Liver (tissue), 9 donors: ENCODE data around the gene LINC01488. TPM values are rescaled to one million over a fixed set of nuclear protein-coding genes. Genes with fewer than 3 reads are reported as not detected.

Experiments used
- DNase-seq: peaks from one replicate; pipeline ENCODE4 v3.0.0-alpha.2; 2017; ENCODE audit warnings: low spot score
- H3K27ac ChIP-seq, 2 donors: one replicate each; pipeline ENCODE4 v1.7.0; 2013; ENCODE audit warnings: inconsistent platforms in 2 of 2, low read length in 2 of 2, control low read depth in 1 of 2, low read depth in 1 of 2, mild to moderate bottlenecking in 1 of 2
- H3K27me3 ChIP-seq, 4 donors: one replicate each; pipeline versions ENCODE4 v1.6.1 to v1.7.0; 2013; ENCODE audit warnings: low read length in 3 of 4, inconsistent platforms in 1 of 4, mild to moderate bottlenecking in 1 of 4, moderate library complexity in 1 of 4; ENCODE audit not compliant: control insufficient read depth in 4 of 4, insufficient read depth in 4 of 4
- H3K36me3 ChIP-seq, 4 donors: one replicate each; pipeline versions ENCODE4 v1.6.1 to v1.7.0; 2013; ENCODE audit warnings: low read length in 3 of 4, mild to moderate bottlenecking in 3 of 4, low read depth in 1 of 4, moderate library complexity in 1 of 4; ENCODE audit not compliant: control insufficient read depth in 4 of 4, insufficient read depth in 3 of 4
- H3K4me1 ChIP-seq, 4 donors: one replicate each; pipeline versions ENCODE4 v1.6.1 to v1.7.0; 2013; ENCODE audit warnings: low read length in 3 of 4, mild to moderate bottlenecking in 3 of 4, moderate library complexity in 1 of 4; ENCODE audit not compliant: control insufficient read depth in 4 of 4, insufficient read depth in 4 of 4
- H3K4me3 ChIP-seq, 3 donors: one replicate each; pipeline versions ENCODE4 v1.6.1 to v1.7.0; 2013; ENCODE audit warnings: low read length in 3 of 3, control low read depth in 1 of 3, low read depth in 1 of 3, mild to moderate bottlenecking in 1 of 3
- H3K9ac ChIP-seq, 2 donors: one replicate each; pipeline ENCODE4 v1.7.0; 2013; ENCODE audit warnings: low read length in 2 of 2, mild to moderate bottlenecking in 2 of 2, moderate library complexity in 2 of 2, control low read depth in 1 of 2, low read depth in 1 of 2
- H3K9me3 ChIP-seq, 4 donors: one replicate each; pipeline versions ENCODE4 v1.6.1 to v1.7.0; 2013; ENCODE audit warnings: low read length in 3 of 4; ENCODE audit not compliant: control insufficient read depth in 4 of 4
- ATF3 ChIP-seq: IDR thresholded peaks from 2 replicates; pipeline ENCODE4 v1.6.1; 2016; ENCODE audit warnings: antibody characterized with exemption
- CTCF ChIP-seq: fragments of 150-350 bp; IDR thresholded peaks from 2 replicates; pipeline ENCODE4 v1.5.1; 2017; ENCODE audit warnings: improper control_type of control experiment, low read depth, low read length; ENCODE audit not compliant: missing input control
- EGR1 ChIP-seq, 2 donors: IDR thresholded peaks; 2 replicates each; pipeline ENCODE4 v1.6.1; 2016 to 2018; ENCODE audit warnings: antibody characterized with exemption in 2 of 2, low read depth in 2 of 2
- FOXA1 ChIP-seq: IDR thresholded peaks from 2 replicates; pipeline ENCODE4 v1.6.1; 2016; ENCODE audit warnings: antibody characterized with exemption
- FOXA2 ChIP-seq: IDR thresholded peaks from 2 replicates; pipeline ENCODE4 v1.6.1; 2016; ENCODE audit warnings: antibody characterized with exemption
- GABPA ChIP-seq, 2 donors: IDR thresholded peaks in 1 of 2; conservative IDR thresholded peaks in 1 of 2; 2 replicates each; pipeline ENCODE4 v1.6.1; 2016; ENCODE audit warnings: antibody characterized with exemption in 2 of 2, mild to moderate bottlenecking in 1 of 2, moderate library complexity in 1 of 2
- HNF4A ChIP-seq, 2 donors: conservative IDR thresholded peaks; 2 replicates each; pipeline ENCODE4 v1.6.1; 2016; ENCODE audit warnings: antibody characterized with exemption in 2 of 2, mild to moderate bottlenecking in 2 of 2
- HNF4G ChIP-seq: IDR thresholded peaks from 2 replicates; pipeline ENCODE4 v1.6.1; 2016; ENCODE audit warnings: antibody characterized with exemption
- JUND ChIP-seq, 2 donors: IDR thresholded peaks; 2 replicates each; pipeline ENCODE4 v1.6.1; 2016; ENCODE audit warnings: antibody characterized with exemption in 2 of 2
- MAX ChIP-seq: IDR thresholded peaks from 2 replicates; pipeline ENCODE4 v1.6.1; 2016; ENCODE audit warnings: antibody characterized with exemption
- NR2F2 ChIP-seq: IDR thresholded peaks from 2 replicates; pipeline ENCODE4 v1.6.1; 2016; ENCODE audit warnings: antibody characterized with exemption
- RXRA ChIP-seq, 2 donors: IDR thresholded peaks; 2 replicates each; pipeline ENCODE4 v1.6.1; 2017 to 2018; ENCODE audit warnings: antibody characterized with exemption in 2 of 2, mild to moderate bottlenecking in 1 of 2
- SP1 ChIP-seq: IDR thresholded peaks from 2 replicates; pipeline ENCODE4 v1.6.1; 2018; ENCODE audit warnings: antibody characterized with exemption, mild to moderate bottlenecking
- TAF1 ChIP-seq: conservative IDR thresholded peaks from 2 replicates; pipeline ENCODE4 v1.6.1; 2016; ENCODE audit warnings: antibody characterized with exemption, mild to moderate bottlenecking
- YY1 ChIP-seq: IDR thresholded peaks from 2 replicates; pipeline ENCODE4 v1.6.1; 2016; ENCODE audit warnings: antibody characterized with exemption, mild to moderate bottlenecking
- ZBTB33 ChIP-seq: IDR thresholded peaks from 2 replicates; pipeline ENCODE4 v1.6.1; 2016; ENCODE audit warnings: antibody characterized with exemption
- WGBS: extraction: QIAGEN DNeasy Blood & Tissue Kit; methylation state at CpG from one replicate; pipeline ENCODE4 v1.1.7; 2013; 5-methylcytosine and 5-hydroxymethylcytosine counted together
- polyA plus RNA-seq, 2 donors: library from polyadenylated mRNA; stranded (reverse) in 1 of 2; unstranded in 1 of 2; fragments of 200-250 nt in 1 of 2; fragments of >200 nt in 1 of 2; fragmentation: Nextera tagmentation in 1 of 2; extraction: Ambion mirVana in 1 of 2; gene quantifications; one replicate each; pipeline versions ENCODE4 v1.2.1 to v1.2.3, GENCODE V29; 2013 to 2015
- total RNA-seq, 2 donors: library from RNA; depleted of rRNA; stranded (reverse); fragments of >200 nt; gene quantifications; one replicate each; pipeline ENCODE4 v1.2.3, GENCODE V29; 2014
- donor health status: healthy.
- donor health status: healthy.
- donor health status: healthy.
- donor health status: healthy.
- donor health status: healthy.

Gene LINC01488
- total and polyA plus RNA-seq, 4 donors = 0.05 to 2.3 (median 0.60) TPM

GRCh38 chr11:69465236-69466000 lies 16.0 kb upstream of the LINC01488 start:
- H3K9me3 ChIP-seq = peaks cover 0 to 6% (median 3%) of the 10 kb centered on the region in 4 donors
- no peak overlapping the region for H3K9ac ChIP-seq
- H3K36me3 ChIP-seq = no peaks in the 10 kb centered on the region
- DNase-seq = no peak
- H3K27me3 ChIP-seq = no peaks in the 10 kb centered on the region
- H3K27ac ChIP-seq = no peak overlapping the region
- H3K4me3 ChIP-seq = no peak overlapping the region
- H3K4me1 ChIP-seq = peaks cover 4 to 17% (median 13%) of the 10 kb centered on the region in 4 donors
- 82% methylated on average over 17 of the region's 17 CpGs for WGBS
- TF ChIP-seq ATF3 (no peak), CTCF (no peak), GABPA (IDR thresholded peaks at IDR 0.05 in 1 of 2, conservative IDR thresholded peaks at IDR 0.05 in 1 of 2) (no peak), MAX (no peak)

- H3K4me3 ChIP-seq = no peak overlapping the region
- no peaks in the 10 kb centered on the region for H3K27me3 ChIP-seq
- H3K9ac ChIP-seq = no peak overlapping the region
- no peak overlapping the region for H3K27ac ChIP-seq
- H3K9me3 ChIP-seq = peaks cover 0 to 3% (median under 1%) of the 10 kb centered on the region in 4 donors
- no peak for DNase-seq
- TF ChIP-seq HNF4G = no peak
- TF ChIP-seq SP1 = no peak
- no peak for TF ChIP-seq FOXA2
- H3K36me3 ChIP-seq = no peaks in the 10 kb centered on the region
- WGBS = 93% methylated on average over 6 of the region's 6 CpGs
- H3K4me1 ChIP-seq = peaks cover 7 to 20% (median 16%) of the 10 kb centered on the region in 4 donors
Observed at GRCh38 chr11:69466039-69466438, 15.4 kb upstream of the LINC01488 start.

- H3K4me1 ChIP-seq = peaks cover 7 to 20% (median 16%) of the 10 kb centered on the region in 4 donors
- no peak for DNase-seq
- TF ChIP-seq NR2F2 = no peak
- no peak for TF ChIP-seq YY1
- TF ChIP-seq CTCF = no peak
- no peak for TF ChIP-seq GABPA (IDR thresholded peaks at IDR 0.05 in 1 of 2, conservative IDR thresholded peaks at IDR 0.05 in 1 of 2)
- TF ChIP-seq JUND (IDR thresholded peaks at IDR 0.05) = no peak
- TF ChIP-seq FOXA1 = no peak
- no peak for TF ChIP-seq SP1
- no peak for TF ChIP-seq ZBTB33
- TF ChIP-seq FOXA2 = no peak
- TF ChIP-seq HNF4G = no peak
- no peak for TF ChIP-seq TAF1
- no peak for TF ChIP-seq MAX
- TF ChIP-seq EGR1 (IDR thresholded peaks at IDR 0.05; ENCODE audit: low read depth in 2 of 2) = no peak
- no peak for TF ChIP-seq RXRA (IDR thresholded peaks at IDR 0.05)
- no peak for TF ChIP-seq HNF4A (conservative IDR thresholded peaks at IDR 0.05)
Observed at GRCh38 chr11:69467196-69467595, 14.3 kb upstream of the LINC01488 start.

More at GRCh38 chr11:69467196-69467595, 14.3 kb upstream of the LINC01488 start:
- H3K27ac ChIP-seq = no peak overlapping the region
- H3K9ac ChIP-seq = no peak overlapping the region
- H3K36me3 ChIP-seq = no peaks in the 10 kb centered on the region
- H3K9me3 ChIP-seq = no peaks in the 10 kb centered on the region
- WGBS = 94% methylated on average over 4 of the region's 4 CpGs
- H3K27me3 ChIP-seq = no peaks in the 10 kb centered on the region
- H3K4me3 ChIP-seq = no peak overlapping the region
